HepG2 (cell line): ENCODE measurements around the gene METTL5. TPM values are rescaled to one million over a fixed set of nuclear protein-coding genes. Genes with fewer than 3 reads are reported as not detected.
A peak's percentile ranks its signal among the peaks of the same experiment; 100 is the strongest.

Source experiments
- ATAC-seq: fragments of 200-7000 bp; cut with Tn5 transposase; 3 replicates; pipeline ENCODE4 v1.9.1; 2020; ENCODE audit warnings: mild to moderate bottlenecking, moderate library complexity
- BruUV-seq: library from RNA; stranded (reverse); fragments of 400-500 nt; replicated peaks from 2 replicates; lab custom pipeline; 2021; lab: Mats Ljungman, UMichigan
- CTCF ChIA-PET: fragments of 300-600 bp; formaldehyde crosslinking; extraction: SDS; loops from one replicate; lab custom pipeline; 2021; ENCODE audit warnings: low total read pairs, inconsistent platforms, low intra/inter-chr PET ratio; lab: Yijun Ruan, JAX
- POLR2A ChIA-PET: fragments of 350-600 bp; sonication (Branson Sonifier 250); formaldehyde crosslinking; loops from one replicate; lab custom pipeline; 2020; ENCODE audit warnings: antibody characterized with exemption, inconsistent platforms; lab: Yijun Ruan, JAX
- DNase-seq: peaks from one replicate; pipeline ENCODE4 v3.0.0-alpha.2; 2015; ENCODE audit warnings: low spot score
- FAIRE-seq: peaks from 3 replicates; lab custom pipeline; 2011; peaks lifted over from hg19 to GRCh38; lab: Jason Lieb, UNC
- H2AFZ ChIP-seq: one replicate; pipeline ENCODE4 v1.6.1; 2011; ENCODE audit warnings: low read length, inconsistent platforms
- H3K27ac ChIP-seq: fragments of 300-600 bp; 3 replicates; pipeline ENCODE4 v1.8.0; 2011; ENCODE audit warnings: mixed run types, mild to moderate bottlenecking, mixed read lengths, low read length, inconsistent platforms; ENCODE audit not compliant: insufficient read depth; ENCODE audit errors: extremely low read length
- H3K27me3 ChIP-seq, 2 experiments: fragments of 200-600 bp in 1 of 2; 2 replicates in 1 of 2; 3 replicates in 1 of 2; pipeline versions ENCODE4 v1.6.0 to v1.8.0; 2011; ENCODE audit warnings: low read length in 2 of 2, mild to moderate bottlenecking in 2 of 2, moderate library complexity in 2 of 2, inconsistent platforms in 1 of 2; ENCODE audit not compliant: insufficient read depth in 2 of 2, control insufficient read depth in 1 of 2
- H3K36me3 ChIP-seq, 2 experiments: fragments of 200-600 bp in 1 of 2; replicated peaks in 1 of 2; 2 replicates in 1 of 2; 3 replicates in 1 of 2; pipeline versions ENCODE4 v1.5.1 to v1.8.0; 2011; ENCODE audit warnings: low read length in 2 of 2, inconsistent platforms in 1 of 2; ENCODE audit not compliant: insufficient read depth in 2 of 2, control insufficient read depth in 1 of 2
- H3K4me1 ChIP-seq: 2 replicates; pipeline ENCODE4 v1.5.1; 2012; ENCODE audit warnings: low read length, inconsistent platforms; ENCODE audit not compliant: insufficient read depth
- H3K4me2 ChIP-seq: 2 replicates; pipeline ENCODE4 v1.6.0; 2011; ENCODE audit warnings: low read depth, low read length, inconsistent platforms
- H3K4me3 ChIP-seq, 3 experiments: fragments of 200-600 bp in 1 of 3; sonication (generic), shearing (Covaris generic) in 1 of 3; replicated peaks in 1 of 3; 2 replicates each; pipeline ENCODE4 v1.5.1; 2011 to 2016; ENCODE audit warnings: low read length in 3 of 3, inconsistent platforms in 2 of 3, low read depth in 2 of 3, mild to moderate bottlenecking in 2 of 3, control low read depth in 1 of 3, mixed read lengths in 1 of 3; ENCODE audit not compliant: insufficient read depth in 1 of 3
- H3K79me2 ChIP-seq: one replicate; pipeline ENCODE4 v1.6.1; 2011; ENCODE audit warnings: low read length, inconsistent platforms; ENCODE audit not compliant: insufficient read depth
- H3K9ac ChIP-seq: 2 replicates; pipeline ENCODE4 v1.6.0; 2011; ENCODE audit warnings: mild to moderate bottlenecking, low read depth, low read length, inconsistent platforms; ENCODE audit not compliant: insufficient read depth
- H3K9me3 ChIP-seq: 2 replicates; pipeline ENCODE4 v1.5.1; 2012; ENCODE audit warnings: mild to moderate bottlenecking, low read length
- H4K20me1 ChIP-seq: 2 replicates; pipeline ENCODE4 v1.6.0; 2011; ENCODE audit warnings: inconsistent platforms, mild to moderate bottlenecking, low read length, moderate library complexity; ENCODE audit not compliant: insufficient read depth
- CBX1 ChIP-seq: IDR thresholded peaks from one replicate; pipeline ENCODE4 v1.6.1; 2016; ENCODE audit warnings: antibody characterized with exemption, low read depth
- CREM ChIP-seq, 2 experiments: sonication (generic) in 1 of 2; formaldehyde crosslinking in 1 of 2; IDR thresholded peaks; 2 replicates each; pipeline versions ENCODE4 v1.4.0 to v1.6.1; 2016 to 2020; ENCODE audit warnings: antibody characterized with exemption in 1 of 2, mild to moderate bottlenecking in 1 of 2, missing genetic modification reagents in 1 of 2
- DNMT3B ChIP-seq: conservative IDR thresholded peaks from 2 replicates; pipeline ENCODE4 v1.6.1; 2016; ENCODE audit warnings: missing biosample characterization, control low read depth
- HDAC1 ChIP-seq: sonication (generic); formaldehyde crosslinking; IDR thresholded peaks from 2 replicates; pipeline ENCODE4 v1.5.1; 2020; ENCODE audit warnings: mild to moderate bottlenecking, missing genetic modification reagents
- HOMEZ ChIP-seq: IDR thresholded peaks from 2 replicates; pipeline ENCODE4 v1.6.1; 2016; ENCODE audit warnings: low read depth
- IRF2 ChIP-seq: IDR thresholded peaks from 2 replicates; pipeline ENCODE4 v1.6.1; 2018; ENCODE audit warnings: missing genetic modification reagents, missing compliant biosample characterization
- MBNL3 ChIP-seq: fragments of 250-450 bp; sonication (Bioruptor Pico); conservative IDR thresholded peaks from 2 replicates; pipeline ENCODE4 v1.8.0; 2022; ENCODE audit warnings: mild to moderate bottlenecking, inconsistent platforms
- MED13 ChIP-seq: sonication (generic); formaldehyde crosslinking; IDR thresholded peaks from 2 replicates; pipeline ENCODE4 v1.5.0; 2020; ENCODE audit warnings: missing genetic modification reagents
- MIER3 ChIP-seq: IDR thresholded peaks from 2 replicates; pipeline ENCODE4 v1.6.1; 2016; ENCODE audit warnings: missing compliant biosample characterization, borderline replicate concordance
- MTA3 ChIP-seq: sonication (generic); formaldehyde crosslinking; IDR thresholded peaks from 2 replicates; pipeline ENCODE4 v1.4.0; 2020; ENCODE audit warnings: missing genetic modification reagents
- NFATC3 ChIP-seq: sonication (generic); formaldehyde crosslinking; IDR thresholded peaks from 2 replicates; pipeline ENCODE4 v1.5.1; 2020; ENCODE audit warnings: mild to moderate bottlenecking, missing genetic modification reagents
- TEAD3 ChIP-seq: optimal IDR thresholded peaks from 2 replicates; pipeline ENCODE3; 2016; ENCODE audit warnings: borderline replicate concordance
- ZC3H4 ChIP-seq: sonication (generic); formaldehyde crosslinking; IDR thresholded peaks from 2 replicates; pipeline ENCODE4 v1.4.0; 2020; ENCODE audit warnings: missing genetic modification reagents, borderline replicate concordance
- ZNF136 ChIP-seq: sonication (generic); formaldehyde crosslinking; IDR thresholded peaks from 2 replicates; pipeline ENCODE4 v1.8.1; 2022; ENCODE audit warnings: low read depth, mild to moderate bottlenecking, moderate library complexity, missing genetic modification reagents
- ZNF160 ChIP-seq: sonication (generic); formaldehyde crosslinking; IDR thresholded peaks from 2 replicates; pipeline ENCODE4 v1.8.0; 2022; ENCODE audit warnings: mild to moderate bottlenecking, inconsistent platforms, missing genetic modification reagents
- ZNF274 ChIP-seq: sonication (generic); formaldehyde crosslinking; IDR thresholded peaks from 2 replicates; pipeline ENCODE4 v1.5.1; 2020; ENCODE audit warnings: mild to moderate bottlenecking, missing genetic modification reagents
- WGBS: methylation state at CpG from one replicate; pipeline ENCODE4 v1.1.6; 2017; ENCODE audit warnings: low lambda C conversion rate; 5-methylcytosine and 5-hydroxymethylcytosine counted together
- in situ Hi-C: cut with HindIII; loops from 2 replicates; pipeline ENCODE4 v1.10.0; 2017; ENCODE audit warnings: low pct_unique_long_range_greater_than_20kb; ENCODE audit not compliant: extremely low pct_ligation_motif_present
- intact Hi-C: fragments of 100-400 bp; cut with micrococcal nuclease; formaldehyde crosslinking; loops from one replicate; pipeline ENCODE4 v1.10.0; 2022; ENCODE audit not compliant: unreplicated experiment
- polyA plus RNA-seq, 8 experiments: library from polyadenylated mRNA; depleted of rRNA in 3 of 8; stranded (reverse) in 7 of 8; unstranded in 1 of 8; fragments of >200 nt; fragmentation: Illumina TruSeq in 4 of 8; extraction: Trizol in 4 of 8; gene quantifications; 2 replicates each; pipeline versions ENCODE4 v1.2.1 to v1.2.3, GENCODE V29; 2011 to 2016; ENCODE audit warnings: low read depth in 4 of 8, missing spikeins in 1 of 8, mixed read lengths in 1 of 8; ENCODE audit not compliant: insufficient read depth in 1 of 8
- total RNA-seq, 5 experiments: library from RNA; depleted of rRNA; stranded (reverse); fragments of >200 nt; fragmentation: Illumina TruSeq; extraction: Trizol; gene quantifications; 2 replicates each; pipeline ENCODE4 v1.2.3, GENCODE V29; 2016; ENCODE audit warnings: low read depth in 1 of 5

Gene METTL5
- total and polyA plus RNA-seq, 2 of the 13 experiments (the other 11 are each of a cell fraction or from before 2014, with no cell fraction given): 50.7 to 95.1 TPM

DNA sequence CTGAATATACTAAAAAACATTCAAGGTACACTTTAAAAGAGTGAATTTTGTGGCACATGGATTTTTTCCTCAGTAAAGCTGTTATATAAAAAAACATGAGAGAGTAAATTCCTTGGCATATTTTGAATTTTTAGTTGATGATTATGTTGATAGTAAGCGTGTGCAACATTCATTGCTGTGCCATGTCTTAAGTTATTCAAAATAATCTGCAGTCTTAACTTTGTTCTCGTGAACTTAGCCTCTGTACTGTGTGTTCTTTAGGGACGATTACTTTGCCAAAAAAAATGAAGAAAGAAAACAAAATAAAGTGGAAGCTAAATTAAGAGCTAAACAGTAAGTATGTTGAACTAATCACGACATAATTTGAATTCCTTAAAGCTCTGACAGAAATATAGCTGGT, 16.5 kb downstream of the METTL5 start (continued):
- no peak for TF ChIP-seq CBX1
- no peak for TF ChIP-seq NFATC3 (CRISPR knock-in tag)
- TF ChIP-seq DNMT3B: no peak
- TF ChIP-seq TEAD3: no peak
- TF ChIP-seq MBNL3 (CRISPR knock-in tag): no peak
- no peak for TF ChIP-seq ZNF160 (CRISPR knock-in tag)

DNA sequence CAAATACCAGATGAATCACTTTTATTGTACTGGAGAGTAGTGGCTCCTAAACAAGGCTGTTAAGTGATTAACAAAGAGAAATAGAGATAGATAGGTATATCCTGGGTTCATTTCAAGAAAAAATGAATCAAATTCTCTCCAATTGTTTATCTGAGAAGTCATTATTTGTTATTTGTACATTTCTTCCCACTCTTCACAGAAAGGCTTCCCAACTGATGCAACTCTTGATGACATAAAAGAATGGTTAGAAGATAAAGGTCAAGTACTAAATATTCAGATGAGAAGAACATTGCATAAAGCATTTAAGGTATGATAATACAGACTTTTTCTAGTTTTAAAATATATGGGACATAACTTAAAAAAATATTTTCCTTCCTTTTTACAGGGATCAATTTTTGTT, 18.1 kb downstream of the METTL5 start:
- no peak for TF ChIP-seq MIER3 (CRISPR knock-in tag)
- TF ChIP-seq CREM (IDR thresholded peaks at IDR 0.05): 0 out of 2 replicates have a peak, but pooled peaks have one; percentile 23
- no peak for TF ChIP-seq CREM (CRISPR knock-in tag; IDR thresholded peaks at IDR 0.05)
- no peaks in the 10 kb centered on the region for H3K27me3 ChIP-seq
- H3K4me3 ChIP-seq: no peak overlapping the region
- no peak overlapping the region for H3K9ac ChIP-seq
- ChIA-PET POLR2A (no interaction called here), CTCF (no interaction called here)
- H3K27ac ChIP-seq: no peak overlapping the region
- BruUV-seq: no TSS peak
- ATAC-seq (no peak), FAIRE-seq (no peak), DNase-seq (no peak)
- in situ Hi-C loops (no loop called here), intact Hi-C loops (no loop called here)
- peaks cover 24% of the 10 kb centered on the region for H3K4me1 ChIP-seq
- H3K79me2 ChIP-seq: peaks cover 27% of the 10 kb centered on the region
- no peaks in the 10 kb centered on the region for H3K9me3 ChIP-seq
- H4K20me1 ChIP-seq: peaks cover 4% of the 10 kb centered on the region; the same call in 1 of the 2 replicates
- no peak overlapping the region for H3K4me2 ChIP-seq
- no peak overlapping the region for H2AFZ ChIP-seq
- H3K36me3 ChIP-seq: peaks cover 25 to 78% of the 10 kb centered on the region in 2 experiments

- no peaks in the 10 kb centered on the region for H3K9me3 ChIP-seq
- H3K36me3 ChIP-seq: peaks cover 24 to 57% of the 10 kb centered on the region in 2 experiments
- TF ChIP-seq MED13: no peak
- no peak for TF ChIP-seq ZC3H4
- no peak for TF ChIP-seq HDAC1
- TF ChIP-seq ZNF274 (CRISPR knock-in tag): 0 out of 2 replicates have a peak, but pooled peaks have one; percentile 28
- TF ChIP-seq HOMEZ: no peak
- no peak for TF ChIP-seq IRF2 (CRISPR knock-in tag)
- TF ChIP-seq MTA3 (CRISPR knock-in tag): no peak
- 0 out of 2 replicates have a peak, but pooled peaks have one; percentile 28 for TF ChIP-seq ZNF136
- no peak overlapping the region for H2AFZ ChIP-seq
- BruUV-seq: no TSS peak
- ChIA-PET POLR2A (interaction anchor here (0.8 to 1.3 kb wide), 4 partner anchors 9 to 25 kb away, joined by 3 read pairs; partner anchors contain the start of genes METTL5 and UBR3), CTCF (no interaction called here)
- 91% methylated on average over 9 of the region's 9 CpGs for WGBS
- DNase-seq (no peak), ATAC-seq (no peak), FAIRE-seq (no peak)
- H3K27ac ChIP-seq: no peak overlapping the region
- H3K9ac ChIP-seq: no peak overlapping the region
- H3K4me1 ChIP-seq: peaks cover 41% of the 10 kb centered on the region
- in situ Hi-C loops: no loop called here
- no peak overlapping the region for H3K4me3 ChIP-seq
- H4K20me1 ChIP-seq: peaks cover 10% of the 10 kb centered on the region
- H3K79me2 ChIP-seq: peaks cover 53% of the 10 kb centered on the region
- intact Hi-C loops: no loop called here
- no peaks in the 10 kb centered on the region; a peak in 1 of 5 replicates for H3K27me3 ChIP-seq
- 0 out of 2 replicates have a peak overlapping the region, but pooled peaks have one; percentile 10 for H3K4me2 ChIP-seq
These were observed 21.2 kb downstream of the METTL5 start for GRCh38 chr2:169803480-169803879.
